ENCODE measurements around the gene BTBD16. TPM values are rescaled to one million over a fixed set of nuclear protein-coding genes. Genes with fewer than 3 reads are reported as not detected.

Gene BTBD16
- total RNA-seq, 2 experiments from 2014 or later: 0.06 TPM; not detected in 1

DNA sequence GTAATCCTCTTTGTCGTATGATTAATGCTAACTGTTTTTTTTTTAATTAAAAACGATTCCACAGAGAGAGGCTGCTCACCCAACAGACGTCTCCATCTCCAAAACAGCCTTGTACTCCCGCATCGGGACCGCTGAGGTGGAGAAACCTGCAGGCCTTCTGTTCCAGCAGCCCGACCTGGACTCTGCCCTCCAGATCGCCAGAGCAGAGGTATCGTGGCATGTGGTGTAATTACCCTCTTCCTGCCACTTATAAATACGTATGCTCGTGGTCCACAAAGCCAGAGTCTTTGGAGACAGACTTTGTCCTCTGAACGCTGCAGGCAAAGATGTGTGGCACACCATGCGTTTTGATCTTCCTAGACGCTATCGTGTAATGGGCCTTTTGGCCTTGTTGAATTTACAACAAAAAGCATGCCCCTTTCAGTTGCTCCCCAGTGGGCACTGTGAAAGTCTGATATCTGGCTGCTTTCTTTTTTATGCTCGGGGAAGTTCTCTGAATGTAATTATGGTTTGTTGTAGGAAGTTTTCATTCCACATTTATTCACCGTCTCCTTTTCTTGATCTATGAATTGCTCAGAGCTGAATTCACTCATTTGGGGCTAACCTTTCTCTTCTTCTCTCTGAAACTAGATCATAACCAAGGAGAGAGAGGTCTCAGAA is 33.6 kb upstream of the BTBD16 start:
- Histone ChIP-seq H3K4me2 (ENCODE audit: low read length) (no peak overlapping the region), H3K4me1 (ENCODE audit: insufficient read depth, low read length, poor library complexity, severe bottlenecking) (no peaks in the 10 kb centered on the region), H3K4me3 (ENCODE audit: low read depth, low read length, poor library complexity, severe bottlenecking) (no peak overlapping the region), H4K20me1 (ENCODE audit: insufficient read depth, low read length) (no peaks in the 10 kb centered on the region), H3K9me3 (ENCODE audit: low read length) (no peaks in the 10 kb centered on the region), H2AFZ (ENCODE audit: low read length) (no peak overlapping the region), H3K36me3 (ENCODE audit: insufficient read depth, low read length) (no peaks in the 10 kb centered on the region), H3K79me2 (ENCODE audit: insufficient read depth, low read depth, low read length) (no peaks in the 10 kb centered on the region), H3K27ac (ENCODE audit: low read depth, low read length, poor library complexity, severe bottlenecking) (no peak overlapping the region), H3K9me2 (ENCODE audit: insufficient read depth, low read length) (no peaks in the 10 kb centered on the region)
- POLR2A ChIA-PET: interaction anchor here (0.7 kb wide), 1 partner anchor 1300 kb away, joined by 3 read pairs; no protein-coding TSS in a partner anchor
- DNase-seq (ENCODE audit: low spot score): no peak
- TF ChIP-seq, protein P1, sequence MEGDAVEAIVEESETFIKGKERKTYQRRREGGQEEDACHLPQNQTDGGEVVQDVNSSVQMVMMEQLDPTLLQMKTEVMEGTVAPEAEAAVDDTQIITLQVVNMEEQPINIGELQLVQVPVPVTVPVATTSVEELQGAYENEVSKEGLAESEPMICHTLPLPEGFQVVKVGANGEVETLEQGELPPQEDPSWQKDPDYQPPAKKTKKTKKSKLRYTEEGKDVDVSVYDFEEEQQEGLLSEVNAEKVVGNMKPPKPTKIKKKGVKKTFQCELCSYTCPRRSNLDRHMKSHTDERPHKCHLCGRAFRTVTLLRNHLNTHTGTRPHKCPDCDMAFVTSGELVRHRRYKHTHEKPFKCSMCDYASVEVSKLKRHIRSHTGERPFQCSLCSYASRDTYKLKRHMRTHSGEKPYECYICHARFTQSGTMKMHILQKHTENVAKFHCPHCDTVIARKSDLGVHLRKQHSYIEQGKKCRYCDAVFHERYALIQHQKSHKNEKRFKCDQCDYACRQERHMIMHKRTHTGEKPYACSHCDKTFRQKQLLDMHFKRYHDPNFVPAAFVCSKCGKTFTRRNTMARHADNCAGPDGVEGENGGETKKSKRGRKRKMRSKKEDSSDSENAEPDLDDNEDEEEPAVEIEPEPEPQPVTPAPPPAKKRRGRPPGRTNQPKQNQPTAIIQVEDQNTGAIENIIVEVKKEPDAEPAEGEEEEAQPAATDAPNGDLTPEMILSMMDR (conservative IDR thresholded peaks at IDR 0.05; ENCODE audit: low read length): no peak
- no peak for TF ChIP-seq EZH2phosphoT487 (IDR thresholded peaks at IDR 0.05; ENCODE audit: borderline replicate concordance, low read depth, low read length)
- CTCF ChIA-PET (ENCODE audit: unreplicated experiment): no interaction called here
- no TSS peak for BruUV-seq (replicated peaks)
- intact Hi-C loops (cut with micrococcal nuclease; ENCODE audit: unreplicated experiment): no loop called here

DNA sequence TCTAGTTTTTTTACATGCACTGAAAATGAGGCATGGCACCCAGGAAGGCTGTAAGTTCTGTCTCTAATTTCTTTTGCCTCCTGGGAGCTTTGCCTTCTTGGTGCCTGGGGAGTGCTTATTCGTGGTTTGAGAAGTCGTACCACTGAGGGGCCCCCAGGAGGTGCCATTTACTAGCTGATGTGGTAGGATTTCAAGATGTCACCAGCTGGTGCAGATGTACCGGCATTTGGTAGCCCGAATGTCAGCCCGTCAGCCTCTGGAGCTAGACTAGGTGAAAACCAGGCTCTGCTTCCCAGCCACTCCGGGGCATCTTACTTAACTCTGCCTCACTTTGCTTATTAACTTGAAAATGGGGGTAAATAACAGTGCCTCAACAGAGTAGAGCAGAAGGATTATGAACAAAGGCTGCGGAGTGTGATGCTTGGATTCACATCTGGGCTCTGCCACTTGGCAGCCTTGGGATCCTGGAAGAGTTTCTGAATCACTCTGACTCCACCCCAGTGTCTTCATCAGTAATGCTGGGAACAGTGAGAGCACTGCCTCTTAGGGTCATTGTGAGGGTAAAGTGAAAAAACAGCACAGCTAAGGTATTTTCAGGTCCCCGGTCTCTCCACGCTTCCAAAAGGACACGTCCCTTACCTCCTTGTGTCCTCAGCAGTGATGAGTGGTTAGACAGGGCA is 31.4 kb upstream of the BTBD16 start:
- no peaks in the 10 kb centered on the region for H3K36me3 ChIP-seq (ENCODE audit: insufficient read depth, low read length)
- no peak overlapping the region for H3K4me2 ChIP-seq (ENCODE audit: low read length)
- TF ChIP-seq EZH2phosphoT487 (IDR thresholded peaks at IDR 0.05; ENCODE audit: borderline replicate concordance, low read depth, low read length): no peak
- TF ChIP-seq, protein P1 (conservative IDR thresholded peaks at IDR 0.05; ENCODE audit: low read length): no peak
- no peak overlapping the region for H2AFZ ChIP-seq (ENCODE audit: low read length)
- H3K27ac ChIP-seq (ENCODE audit: low read depth, low read length, poor library complexity, severe bottlenecking): no peak overlapping the region
- H4K20me1 ChIP-seq (ENCODE audit: insufficient read depth, low read length): no peaks in the 10 kb centered on the region
- DNase-seq (ENCODE audit: low spot score): no peak
- ChIA-PET POLR2A (interaction anchor here (0.6 kb wide), 1 partner anchor 1269 kb away, joined by 3 read pairs; no protein-coding TSS in a partner anchor), CTCF (ENCODE audit: unreplicated experiment) (no interaction called here)
- H3K4me3 ChIP-seq (ENCODE audit: low read depth, low read length, poor library complexity, severe bottlenecking): no peak overlapping the region
- no peaks in the 10 kb centered on the region for H3K4me1 ChIP-seq (ENCODE audit: insufficient read depth, low read length, poor library complexity, severe bottlenecking)
- H3K9me2 ChIP-seq (ENCODE audit: insufficient read depth, low read length): no peaks in the 10 kb centered on the region
- no peaks in the 10 kb centered on the region for H3K79me2 ChIP-seq (ENCODE audit: insufficient read depth, low read depth, low read length)
- no TSS peak for BruUV-seq (replicated peaks)
- intact Hi-C loops (cut with micrococcal nuclease; ENCODE audit: unreplicated experiment): no loop called here
- no peaks in the 10 kb centered on the region for H3K9me3 ChIP-seq (ENCODE audit: low read length)

DNA sequence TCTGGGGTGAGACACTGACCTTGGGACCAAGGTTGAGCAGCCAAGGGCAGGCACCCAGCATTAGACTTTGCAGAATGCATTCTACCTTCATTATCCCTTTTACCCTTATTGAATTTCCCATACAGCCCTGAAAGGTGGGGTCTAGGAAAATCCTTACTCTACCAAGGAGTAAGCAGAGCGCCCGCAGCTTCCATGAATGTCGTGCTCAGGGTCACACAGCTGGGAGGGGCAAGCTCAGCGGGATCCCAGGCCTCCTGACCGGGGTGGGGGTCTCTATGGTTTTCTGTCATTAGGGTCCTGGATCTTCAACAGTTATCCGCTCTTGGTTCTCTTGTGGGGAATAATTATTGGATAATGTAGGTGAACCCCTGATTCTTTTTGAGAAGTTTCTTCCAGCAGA is 30.7 kb upstream of the BTBD16 start:
- ChIA-PET CTCF (ENCODE audit: unreplicated experiment) (no interaction called here), POLR2A (no interaction called here)
- Histone ChIP-seq H3K9me3 (ENCODE audit: low read length) (no peaks in the 10 kb centered on the region), H3K27ac (ENCODE audit: low read depth, low read length, poor library complexity, severe bottlenecking) (no peak overlapping the region), H3K79me2 (ENCODE audit: insufficient read depth, low read depth, low read length) (no peaks in the 10 kb centered on the region), H3K4me3 (ENCODE audit: low read depth, low read length, poor library complexity, severe bottlenecking) (no peak overlapping the region), H3K36me3 (ENCODE audit: insufficient read depth, low read length) (no peaks in the 10 kb centered on the region), H3K4me1 (ENCODE audit: insufficient read depth, low read length, poor library complexity, severe bottlenecking) (no peaks in the 10 kb centered on the region), H3K4me2 (ENCODE audit: low read length) (no peak overlapping the region), H4K20me1 (ENCODE audit: insufficient read depth, low read length) (no peaks in the 10 kb centered on the region), H3K9me2 (ENCODE audit: insufficient read depth, low read length) (no peaks in the 10 kb centered on the region), H2AFZ (ENCODE audit: low read length) (no peak overlapping the region)
- no peak for DNase-seq (ENCODE audit: low spot score)
- no peak for TF ChIP-seq EZH2phosphoT487 (IDR thresholded peaks at IDR 0.05; ENCODE audit: borderline replicate concordance, low read depth, low read length)
- TF ChIP-seq, protein P1 (conservative IDR thresholded peaks at IDR 0.05; ENCODE audit: low read length): no peak
- intact Hi-C loops (cut with micrococcal nuclease; ENCODE audit: unreplicated experiment): no loop called here
- no TSS peak for BruUV-seq (replicated peaks)
